ENCODE data around the gene NOM1. TPM values are rescaled to one million over a fixed set of nuclear protein-coding genes. Genes with fewer than 3 reads are reported as not detected.
"Not testable (repeated sequence)": the region's sequence is repeated elsewhere in the genome, so short reads cannot be mapped to it uniquely, and the experiment has no call there.

NOM1 gene
- total RNA-seq, 2 donors from 2014 or later: 12.7 to 21.4 TPM

GRCh38 chr7:156927571-156928405 is 21.7 kb upstream of the NOM1 start:
- Histone ChIP-seq H3K4me3 (no peak overlapping the region), H3K27me3 (no peaks in the 10 kb centered on the region), H3K9me3 (no peaks in the 10 kb centered on the region), H3K36me3 (no peaks in the 10 kb centered on the region), H3K27ac (no peak overlapping the region), H3K4me1 (no peaks in the 10 kb centered on the region), H3K9ac (ENCODE audit: low read depth in 2 of 2, low read length in 2 of 2) (no peak overlapping the region)
- no peak for DNase-seq
- TF ChIP-seq CTCF (IDR thresholded peaks at IDR 0.05): no peak
- intact Hi-C loops (cut with DNase I): no loop called here

- DNase-seq: no peak
- no peak overlapping the region for H3K4me3 ChIP-seq
- no peak overlapping the region for H3K27ac ChIP-seq
- no peaks in the 10 kb centered on the region for H3K4me1 ChIP-seq
- intact Hi-C loops (cut with DNase I): no loop called here
- no peaks in the 10 kb centered on the region for H3K27me3 ChIP-seq
- H3K9ac ChIP-seq (ENCODE audit: low read depth in 2 of 2, low read length in 2 of 2): no peak overlapping the region
- H3K36me3 ChIP-seq: no peaks in the 10 kb centered on the region
- H3K9me3 ChIP-seq: no peaks in the 10 kb centered on the region
- TF ChIP-seq CTCF (IDR thresholded peaks at IDR 0.05): no peak
Observed at GRCh38 chr7:156928406-156928747, 21.1 kb upstream of the NOM1 start.

GRCh38 chr7:156929789-156930539 is 19.5 kb upstream of the NOM1 start:
- H3K27me3 ChIP-seq: no peaks in the 10 kb centered on the region
- no peak overlapping the region for H3K4me3 ChIP-seq
- no peaks in the 10 kb centered on the region for H3K4me1 ChIP-seq
- intact Hi-C loops (cut with DNase I): no loop called here
- no peak overlapping the region for H3K27ac ChIP-seq
- no peaks in the 10 kb centered on the region for H3K36me3 ChIP-seq
- no peaks in the 10 kb centered on the region for H3K9me3 ChIP-seq
- no peak for TF ChIP-seq CTCF (IDR thresholded peaks at IDR 0.05)
- H3K9ac ChIP-seq (ENCODE audit: low read depth in 2 of 2, low read length in 2 of 2): no peak overlapping the region
- no peak for DNase-seq

GRCh38 chr7:156932006-156932405 is 17.5 kb upstream of the NOM1 start:
- no peak for DNase-seq

GRCh38 chr7:156935250-156935649 is 14.3 kb upstream of the NOM1 start:
- no peak overlapping the region for H3K4me3 ChIP-seq
- no peaks in the 10 kb centered on the region for H3K36me3 ChIP-seq
- H3K27ac ChIP-seq: no peak overlapping the region
- no peak for DNase-seq
- TF ChIP-seq CTCF (IDR thresholded peaks at IDR 0.05): no peak
- H3K9me3 ChIP-seq: no peaks in the 10 kb centered on the region
- H3K4me1 ChIP-seq: no peaks in the 10 kb centered on the region
- no peak overlapping the region for H3K9ac ChIP-seq (ENCODE audit: low read depth in 2 of 2, low read length in 2 of 2)
- H3K27me3 ChIP-seq: no peaks in the 10 kb centered on the region
- intact Hi-C loops (cut with DNase I): no loop called here

More at GRCh38 chr7:156932006-156932405, 17.5 kb upstream of the NOM1 start:
- H3K27me3 ChIP-seq: no peaks in the 10 kb centered on the region
- intact Hi-C loops (cut with DNase I): no loop called here
- no peak overlapping the region for H3K4me3 ChIP-seq
- no peak overlapping the region for H3K27ac ChIP-seq
- H3K9me3 ChIP-seq: no peaks in the 10 kb centered on the region
- no peak overlapping the region for H3K9ac ChIP-seq (ENCODE audit: low read depth in 2 of 2, low read length in 2 of 2)
- no peaks in the 10 kb centered on the region for H3K36me3 ChIP-seq
- H3K4me1 ChIP-seq: no peaks in the 10 kb centered on the region
- no peak for TF ChIP-seq CTCF (IDR thresholded peaks at IDR 0.05)

GRCh38 chr7:156936766-156937165 is 12.7 kb upstream of the NOM1 start:
- H3K4me1 ChIP-seq; H3K9me3 ChIP-seq; H3K27ac ChIP-seq; intact Hi-C loops (cut with DNase I); H3K9ac ChIP-seq (ENCODE audit: low read depth in 2 of 2, low read length in 2 of 2); DNase-seq; H3K4me3 ChIP-seq; H3K27me3 ChIP-seq; H3K36me3 ChIP-seq: not testable (repeated sequence)

Data from colonic mucosa (tissue), 4 donors.